Left ventricle myocardium inferior (tissue), 1 donor: ENCODE measurements around the gene SLC25A34. TPM values are rescaled to one million over a fixed set of nuclear protein-coding genes. Genes with fewer than 3 reads are reported as not detected.

Source experiments
- DNase-seq: peaks from one replicate; pipeline ENCODE4 v3.0.0-alpha.2; 2020
- H3K27ac ChIP-seq: fragments of 200-600 bp; replicated peaks from 2 replicates; pipeline ENCODE4 v1.8.0; 2021
- H3K27me3 ChIP-seq: fragments of 200-600 bp; 2 replicates; pipeline ENCODE4 v1.8.0; 2021; ENCODE audit warnings: low read depth
- H3K36me3 ChIP-seq: fragments of 200-600 bp; 2 replicates; pipeline ENCODE4 v1.8.0; 2021
- H3K4me1 ChIP-seq: fragments of 200-600 bp; 2 replicates; pipeline ENCODE4 v1.8.0; 2021
- H3K4me3 ChIP-seq: fragments of 200-600 bp; 2 replicates; pipeline ENCODE4 v1.8.0; 2021; ENCODE audit warnings: mild to moderate bottlenecking, moderate library complexity
- H3K9me3 ChIP-seq: fragments of 200-600 bp; replicated peaks from 2 replicates; pipeline ENCODE4 v1.8.0; 2021
- CTCF ChIP-seq: fragments of 200-600 bp; IDR thresholded peaks from 2 replicates; pipeline ENCODE4 v1.8.0; 2021; ENCODE audit warnings: antibody characterized with exemption, mild to moderate bottlenecking, borderline replicate concordance
- intact Hi-C: fragments of 100-400 bp; cut with micrococcal nuclease; formaldehyde crosslinking; loops from one replicate; pipeline ENCODE4 v1.11.0; 2022
- total RNA-seq: library from RNA; stranded (reverse); fragmentation: NEBNext Ultra II Directional; extraction: Animal tissue kit (Norgen Biotek cat#: 25700); gene quantifications from one replicate; pipeline ENCODE4 v1.2.1, GENCODE V29; 2021
- donor health status: DM: no; HTN: yes; CAD: no; lungs with severe emphysema.

The SLC25A34 gene
- total RNA-seq, 1 donor from 2014 or later = 34.0 TPM

- no peak overlapping the region for H3K27ac ChIP-seq
- DNase-seq = no peak
- peaks cover 54% of the 10 kb centered on the region for H3K4me1 ChIP-seq
These were observed 13.1 kb upstream of the SLC25A34 start for GRCh38 chr1:15722836-15723532.

GRCh38 chr1:15723631-15724246, 12.3 kb upstream of the SLC25A34 start:
- Histone ChIP-seq H3K27ac (no peak overlapping the region), H3K4me1 (peaks cover 54% of the 10 kb centered on the region), H3K4me3 (no peak overlapping the region), H3K27me3 (no peaks in the 10 kb centered on the region), H3K9me3 (no peaks in the 10 kb centered on the region), H3K36me3 (peaks cover 92% of the 10 kb centered on the region)
- no peak for DNase-seq
- TF ChIP-seq CTCF = no peak
- intact Hi-C loops = no loop called here

More at GRCh38 chr1:15722836-15723532, 13.1 kb upstream of the SLC25A34 start:
- Histone ChIP-seq H3K4me3 (no peak overlapping the region), H3K27me3 (no peaks in the 10 kb centered on the region), H3K36me3 (peaks cover 91% of the 10 kb centered on the region), H3K9me3 (no peaks in the 10 kb centered on the region)
- no peak for TF ChIP-seq CTCF
- intact Hi-C loops = no loop called here

- DNase-seq = no peak
- Histone ChIP-seq H3K9me3 (no peaks in the 10 kb centered on the region), H3K27me3 (no peaks in the 10 kb centered on the region), H3K4me1 (peaks cover 44% of the 10 kb centered on the region), H3K27ac (no peak overlapping the region), H3K36me3 (peaks cover 92% of the 10 kb centered on the region), H3K4me3 (no peak overlapping the region)
- no peak for TF ChIP-seq CTCF
- intact Hi-C loops = no loop called here
These were observed 10.8 kb upstream of the SLC25A34 start for GRCh38 chr1:15724949-15725880.

- no peaks in the 10 kb centered on the region for H3K27me3 ChIP-seq
- TF ChIP-seq CTCF = no peak
- intact Hi-C loops = no loop called here
- H3K27ac ChIP-seq = peak overlapping the region; percentile 41
- peaks cover 31% of the 10 kb centered on the region for H3K4me1 ChIP-seq
- H3K36me3 ChIP-seq = peaks cover 92% of the 10 kb centered on the region
- no peak for DNase-seq
- no peak overlapping the region for H3K4me3 ChIP-seq
- no peaks in the 10 kb centered on the region for H3K9me3 ChIP-seq
These were observed 9.6 kb upstream of the SLC25A34 start for GRCh38 chr1:15726508-15726907.

GRCh38 chr1:15727021-15727420, 9.0 kb upstream of the SLC25A34 start:
- intact Hi-C loops = no loop called here

More at GRCh38 chr1:15727021-15727420, 9.0 kb upstream of the SLC25A34 start:
- no peaks in the 10 kb centered on the region for H3K27me3 ChIP-seq
- H3K4me3 ChIP-seq = no peak overlapping the region
- peaks cover 92% of the 10 kb centered on the region for H3K36me3 ChIP-seq
- H3K9me3 ChIP-seq = no peaks in the 10 kb centered on the region
- no peak for DNase-seq
- no peak for TF ChIP-seq CTCF
- peaks cover 28% of the 10 kb centered on the region for H3K4me1 ChIP-seq
- peak overlapping the region; percentile 41 for H3K27ac ChIP-seq
